GM12891 (cell line): ENCODE data around the gene APBB2.
A peak's percentile ranks its signal among the peaks of the same experiment; 100 is the strongest.
"Not testable (repeated sequence)": the region's sequence is repeated elsewhere in the genome, so short reads cannot be mapped to it uniquely, and the experiment has no call there.

ENCODE experiments used
- DNase-seq: peaks from one replicate; pipeline ENCODE4 v3.0.0; 2011; ENCODE audit warnings: low spot score; ENCODE audit not compliant: insufficient read length
- FAIRE-seq: peaks from 2 replicates; lab custom pipeline; 2011; peaks lifted over from hg19 to GRCh38; lab: Jason Lieb, UNC
- PAX5 ChIP-seq: IDR thresholded peaks from 2 replicates; pipeline ENCODE4 v1.6.1; 2011; ENCODE audit warnings: low read length, moderate library complexity, mild to moderate bottlenecking; ENCODE audit not compliant: insufficient read depth, severe bottlenecking
- POLR2A ChIP-seq: IDR thresholded peaks from 2 replicates; pipeline ENCODE4 v1.6.1; 2011; ENCODE audit warnings: low read depth, low read length, control low read depth
- POLR2AphosphoS5 ChIP-seq: IDR thresholded peaks from 2 replicates; pipeline ENCODE4 v1.6.1; 2011; ENCODE audit warnings: low read depth, low read length, control low read depth
- POU2F2 ChIP-seq: IDR thresholded peaks from 2 replicates; pipeline ENCODE4 v1.6.1; 2011; ENCODE audit warnings: low read depth, mild to moderate bottlenecking, control low read depth, low read length, moderate library complexity
- SPI1 ChIP-seq: IDR thresholded peaks from 2 replicates; pipeline ENCODE4 v1.6.1; 2011; ENCODE audit warnings: low read depth, low read length, control low read depth
- TAF1 ChIP-seq: IDR thresholded peaks from 2 replicates; pipeline ENCODE4 v1.6.1; 2011; ENCODE audit warnings: low read depth, low read length, control low read depth

Gene APBB2

GRCh38 chr4:40909363-40909876, 304.9 kb downstream of the APBB2 start:
- DNase-seq (no peak), FAIRE-seq (peak; percentile 74)
- no peak for TF ChIP-seq PAX5
- TF ChIP-seq POLR2A = no peak
- no peak for TF ChIP-seq TAF1
- TF ChIP-seq POU2F2 = no peak
- TF ChIP-seq SPI1 = no peak
- no peak for TF ChIP-seq POLR2AphosphoS5

GRCh38 chr4:40908702-40909362, 305.5 kb downstream of the APBB2 start:
- peak; percentile 68 for DNase-seq
- no peak for TF ChIP-seq PAX5
- TF ChIP-seq POU2F2 = peak; percentile 45; the same call in 1 of the 2 replicates
- no peak for TF ChIP-seq POLR2AphosphoS5
- TF ChIP-seq TAF1 = no peak
- FAIRE-seq = peak; percentile 77

GRCh38 chr4:40908297-40908696, 306.0 kb downstream of the APBB2 start:
- no peak for FAIRE-seq
- no peak for DNase-seq
- TF ChIP-seq SPI1 (no peak), POU2F2 (no peak), PAX5 (no peak)

GRCh38 chr4:40905414-40905813, 308.9 kb downstream of the APBB2 start:
- no peak for FAIRE-seq
- TF ChIP-seq PAX5 = no peak
- DNase-seq = no peak

GRCh38 chr4:40900531-40900930, 313.8 kb downstream of the APBB2 start:
- not testable (repeated sequence) for DNase-seq, FAIRE-seq

- DNase-seq (peak; percentile 54), FAIRE-seq (peak; percentile 89)
- TF ChIP-seq SPI1 = no peak
- TF ChIP-seq POLR2A = no peak
- TF ChIP-seq POU2F2 = no peak
- no peak for TF ChIP-seq POLR2AphosphoS5
- no peak for TF ChIP-seq TAF1
- TF ChIP-seq PAX5 = no peak
Measured at GRCh38 chr4:40897557-40898203, 316.7 kb downstream of the APBB2 start.

- FAIRE-seq (no peak), DNase-seq (no peak)
- TF ChIP-seq SPI1 (no peak), POU2F2 (no peak), POLR2AphosphoS5 (no peak), TAF1 (no peak), POLR2A (no peak), PAX5 (no peak)
Measured at GRCh38 chr4:40890764-40891163, 323.6 kb downstream of the APBB2 start.

GRCh38 chr4:40890199-40890598, 324.1 kb downstream of the APBB2 start:
- no peak for TF ChIP-seq SPI1
- TF ChIP-seq POLR2AphosphoS5 = no peak
- no peak for TF ChIP-seq PAX5
- no peak for TF ChIP-seq TAF1
- TF ChIP-seq POU2F2 = no peak
- no peak for TF ChIP-seq POLR2A
- FAIRE-seq = no peak
- DNase-seq = no peak

GRCh38 chr4:40888933-40889332, 325.4 kb downstream of the APBB2 start:
- DNase-seq (no peak), FAIRE-seq (no peak)

GRCh38 chr4:40887764-40888131, 326.6 kb downstream of the APBB2 start:
- FAIRE-seq (no peak), DNase-seq (no peak)
- TF ChIP-seq PAX5 (no peak), POLR2A (no peak), POU2F2 (no peak), POLR2AphosphoS5 (no peak), TAF1 (no peak), SPI1 (no peak)

More at GRCh38 chr4:40888933-40889332, 325.4 kb downstream of the APBB2 start:
- TF ChIP-seq PAX5 (no peak), POLR2A (no peak), POLR2AphosphoS5 (no peak), POU2F2 (no peak), TAF1 (no peak), SPI1 (no peak)
